Midbrain (tissue), 1 donor: ENCODE data around the gene CRAMP1.

Experiments used
- DNase-seq: peaks from one replicate; lab custom pipeline; 2025; lab: John Stamatoyannopoulos, UW

The CRAMP1 gene

DNA sequence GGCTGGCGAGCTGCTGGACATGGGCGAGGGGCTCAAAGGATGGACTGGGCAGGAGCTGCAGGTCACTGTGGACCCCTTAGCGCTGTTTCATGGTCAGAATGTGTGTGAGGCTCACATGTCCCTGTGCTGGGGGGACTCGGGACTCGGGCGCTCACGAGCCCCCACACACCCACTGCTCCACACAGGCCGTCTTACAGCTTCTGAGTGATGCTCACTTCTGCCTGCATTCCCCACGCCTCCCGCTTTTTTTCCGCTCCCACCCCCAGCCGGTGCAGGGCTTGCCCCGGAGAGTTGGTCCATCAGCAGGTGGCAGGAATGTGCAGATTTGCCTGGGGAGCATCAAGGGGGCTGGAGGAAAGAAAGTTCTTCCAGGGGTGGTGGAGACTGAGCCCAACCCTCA lies 45.7 kb downstream of the CRAMP1 start:
- no peak for DNase-seq

DNA sequence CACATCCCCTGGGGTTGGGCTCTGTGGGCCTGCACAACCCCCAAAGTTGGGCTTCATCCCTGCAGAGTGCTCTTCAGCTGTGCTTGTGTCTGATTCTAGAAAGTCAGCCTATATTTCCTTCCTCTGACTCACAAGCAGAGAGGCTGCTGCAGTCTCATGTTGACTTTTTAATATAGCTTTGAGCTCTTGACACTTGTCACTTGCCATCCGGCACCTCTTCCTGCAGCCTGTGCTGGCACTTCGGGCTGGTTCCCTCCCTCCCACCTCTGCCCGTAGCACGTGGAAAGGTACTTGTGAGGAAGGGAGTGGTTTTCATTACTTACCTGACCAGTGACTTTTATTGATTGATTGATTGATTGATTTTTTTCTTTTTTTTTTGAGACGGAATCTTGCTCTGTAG lies 46.9 kb downstream of the CRAMP1 start:
- DNase-seq = no peak

DNA sequence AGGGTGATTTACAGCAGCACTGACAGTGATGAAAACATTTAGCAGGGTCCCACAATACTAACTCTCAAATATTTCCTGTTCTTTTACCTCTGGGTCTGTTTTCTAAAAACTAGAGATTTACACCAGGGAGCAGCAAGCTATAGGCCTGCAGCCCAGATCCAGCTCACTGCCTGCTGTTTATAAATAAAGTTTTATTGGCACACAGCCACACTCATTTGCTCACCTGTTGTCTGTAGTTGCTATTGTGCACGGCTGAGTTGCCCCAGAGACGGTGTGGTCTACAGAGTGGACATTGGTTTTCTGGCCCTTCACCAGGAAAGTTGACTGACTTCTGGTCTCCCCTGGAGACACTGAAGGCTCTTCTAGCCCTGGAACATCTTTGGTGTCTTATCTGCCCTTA lies 49.7 kb downstream of the CRAMP1 start:
- no peak for DNase-seq

DNA sequence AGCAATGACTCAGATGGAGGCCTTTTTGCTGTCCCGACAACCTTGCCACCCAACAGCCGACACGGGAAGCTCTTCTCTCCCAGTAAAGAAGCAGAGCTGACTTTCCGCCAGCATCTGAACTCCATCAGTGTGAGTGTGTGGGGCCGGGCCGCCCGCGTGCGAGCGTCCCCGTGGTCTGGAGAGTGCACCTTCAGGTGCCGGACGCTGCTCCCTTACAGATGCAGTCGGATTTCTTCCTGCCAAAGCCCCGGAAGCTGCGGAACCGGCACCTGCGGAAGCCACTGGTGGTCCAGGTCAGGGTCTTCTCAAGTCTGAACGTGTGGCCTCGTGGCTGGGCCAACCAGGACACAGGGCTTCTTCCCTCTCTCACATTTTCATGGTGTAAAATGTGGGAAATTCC lies 50.4 kb downstream of the CRAMP1 start:
- no peak for DNase-seq

DNA sequence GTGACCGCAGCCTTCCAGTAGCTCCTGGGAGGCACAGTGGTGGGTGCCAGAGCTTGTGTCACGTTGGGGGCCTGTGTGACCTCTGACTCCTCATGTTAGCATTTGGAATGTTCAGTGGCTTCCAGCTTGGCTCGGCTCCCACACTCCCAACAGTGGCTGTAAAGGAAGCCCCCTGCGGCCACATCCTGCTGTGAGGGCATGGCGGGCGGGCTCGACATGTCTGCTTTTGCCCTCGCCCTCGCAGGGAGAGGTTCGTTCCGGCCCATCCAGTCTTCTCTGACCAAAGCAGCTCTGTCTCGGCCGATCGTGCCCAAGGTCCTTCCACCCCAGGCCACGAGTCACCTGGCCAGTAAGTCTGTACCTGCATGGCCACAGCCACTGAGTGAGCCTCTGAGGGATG lies 53.7 kb downstream of the CRAMP1 start:
- no peak for DNase-seq

DNA sequence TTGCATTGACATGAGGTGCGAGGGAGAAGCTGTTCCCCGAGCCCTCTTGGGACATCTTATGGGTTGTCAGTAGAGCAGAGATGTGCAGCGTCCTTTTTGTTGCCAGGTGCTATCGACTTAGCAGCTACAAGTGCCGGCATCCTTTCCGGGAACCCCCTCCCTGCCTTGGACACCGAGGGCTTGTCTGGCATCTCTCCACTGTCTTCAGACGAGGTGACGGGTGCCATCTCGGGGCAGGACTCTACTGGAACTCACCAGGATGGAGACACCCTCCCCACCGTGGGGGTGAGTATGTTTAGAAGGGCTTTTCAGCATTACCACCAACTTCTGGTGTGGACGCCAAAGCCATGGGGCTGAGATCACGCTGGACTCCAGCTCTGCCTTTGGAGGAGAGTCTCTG lies 54.2 kb downstream of the CRAMP1 start:
- no peak for DNase-seq

DNA sequence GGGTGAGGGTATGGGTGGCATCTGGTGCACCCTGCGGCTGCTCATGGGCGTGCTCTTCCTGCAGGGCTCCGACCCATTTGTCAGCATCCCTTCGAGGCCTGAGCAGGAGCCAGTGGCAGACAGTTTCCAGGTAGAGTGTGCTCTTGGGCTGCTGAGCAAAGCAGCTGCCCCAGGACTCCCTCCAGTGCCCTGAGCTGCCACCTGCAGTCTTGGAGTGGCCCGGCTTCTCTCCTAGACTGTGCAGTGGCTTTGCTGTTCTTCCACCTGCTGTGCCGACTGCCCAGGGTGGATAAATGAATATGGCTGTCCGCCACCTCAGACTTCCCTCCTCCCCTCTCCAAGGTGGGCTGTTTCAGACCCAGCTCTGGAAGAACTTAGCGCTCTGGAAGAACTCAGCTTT lies 55.1 kb downstream of the CRAMP1 start:
- no peak for DNase-seq

DNA sequence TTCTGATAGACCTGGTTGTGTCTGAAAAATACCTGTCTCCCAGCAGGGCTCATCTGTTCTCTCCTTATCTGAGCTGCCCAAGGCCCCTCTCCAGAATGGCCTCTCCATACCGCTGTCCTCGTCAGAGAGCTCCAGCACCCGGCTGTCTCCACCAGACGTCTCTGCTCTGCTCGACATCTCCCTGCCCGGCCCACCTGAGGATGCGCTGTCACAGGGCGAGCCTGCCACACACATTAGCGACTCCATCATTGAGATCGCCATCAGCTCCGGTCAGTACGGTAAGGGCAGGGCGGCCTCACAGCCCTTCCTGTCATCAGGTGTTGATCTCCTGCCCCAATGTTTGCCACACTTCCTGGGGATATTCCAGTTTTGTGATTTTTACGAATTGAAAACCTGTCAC lies 55.8 kb downstream of the CRAMP1 start:
- DNase-seq = no peak

DNA sequence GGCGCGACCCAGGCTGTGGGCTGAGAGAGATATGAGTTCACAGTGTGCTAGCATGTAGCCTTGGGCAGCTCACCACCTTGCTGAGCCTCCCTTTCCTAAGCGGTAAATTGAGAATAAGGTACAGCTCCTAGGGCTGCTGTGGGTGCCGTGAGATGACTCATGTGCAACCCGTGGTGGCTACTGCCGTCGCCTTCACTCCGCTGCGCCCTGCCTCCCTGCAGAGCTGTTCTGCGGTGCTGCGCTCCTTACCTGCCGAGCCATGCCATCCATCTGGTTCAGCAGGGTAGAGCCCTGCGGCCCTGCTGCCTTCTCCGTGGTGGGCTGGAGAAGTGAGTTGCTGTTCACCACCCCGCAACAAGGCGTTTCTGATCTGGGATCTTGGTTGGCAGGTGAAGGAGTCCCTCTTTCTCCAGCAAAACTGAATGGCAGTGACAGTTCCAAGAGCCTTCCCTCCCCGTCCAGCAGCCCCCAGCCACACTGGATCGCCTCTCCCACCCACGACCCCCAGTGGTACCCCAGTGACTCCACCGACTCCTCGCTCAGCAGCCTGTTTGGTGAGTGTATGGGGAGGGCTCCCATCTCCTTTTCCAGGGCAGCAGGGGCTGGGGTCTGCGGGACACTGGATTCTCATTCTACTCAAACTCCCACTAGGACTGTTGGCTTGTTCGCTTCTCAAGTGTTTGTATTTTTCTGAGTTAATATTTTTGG lies 56.6 kb downstream of the CRAMP1 start:
- DNase-seq = no peak

DNA sequence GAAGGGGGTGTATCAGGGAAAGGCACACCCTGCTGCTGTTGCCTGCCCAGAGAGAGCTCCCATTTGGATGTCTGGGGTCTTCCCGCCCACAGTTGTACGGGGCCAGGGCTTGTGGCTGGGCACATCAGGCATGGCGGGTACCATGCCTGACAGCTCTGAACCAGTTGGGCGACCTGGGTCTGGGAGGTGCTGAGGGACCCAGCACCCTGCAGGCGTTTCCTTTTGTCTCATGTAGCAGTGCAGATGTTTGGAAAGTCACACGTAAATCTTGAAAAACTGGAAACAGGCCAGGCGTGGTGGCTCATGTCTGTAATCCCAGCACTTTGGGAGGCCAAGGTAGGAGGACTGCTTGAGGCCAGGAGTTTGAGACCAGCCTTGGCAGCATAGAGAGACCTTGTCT lies 57.5 kb downstream of the CRAMP1 start:
- no peak for DNase-seq

DNA sequence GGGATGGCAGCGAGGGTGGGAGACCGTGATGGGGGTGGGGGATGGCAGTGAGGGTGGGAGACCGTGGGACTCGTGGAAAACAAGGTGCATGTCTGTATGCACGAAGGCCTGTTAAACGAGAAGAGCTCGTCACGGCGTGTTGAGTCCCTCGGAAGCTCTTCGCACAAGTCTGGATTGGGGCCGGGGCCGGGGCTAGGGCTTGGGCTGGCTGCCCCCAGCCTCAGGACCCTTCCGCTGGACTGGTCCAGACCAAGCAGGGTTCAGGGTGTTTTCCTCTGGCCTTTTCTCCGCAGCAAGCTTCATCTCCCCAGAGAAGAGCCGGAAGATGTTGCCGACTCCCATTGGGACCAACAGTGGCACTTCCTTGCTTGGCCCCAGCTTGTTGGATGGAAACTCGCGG lies 58.2 kb downstream of the CRAMP1 start:
- DNase-seq = no peak

DNA sequence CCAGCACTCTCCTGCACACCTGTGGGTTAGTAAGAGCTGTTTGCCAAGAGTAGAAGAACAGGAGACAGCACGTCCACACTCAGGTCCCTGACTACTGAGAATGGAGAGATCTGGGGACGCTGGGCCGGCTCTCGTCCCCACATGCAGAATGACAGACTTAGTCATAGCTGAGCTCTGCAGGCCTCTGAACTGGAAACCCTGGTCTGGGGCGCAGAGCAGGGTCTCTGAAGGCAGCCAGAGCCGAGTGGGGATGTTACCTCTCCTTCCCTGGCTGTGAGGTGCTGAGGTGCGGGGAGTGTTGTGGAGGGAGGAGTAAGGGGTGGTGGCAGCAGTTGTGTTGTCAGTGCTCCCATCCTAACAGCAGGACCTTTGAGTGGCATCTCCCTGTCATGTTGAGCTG lies 58.7 kb downstream of the CRAMP1 start:
- no peak for DNase-seq

DNA sequence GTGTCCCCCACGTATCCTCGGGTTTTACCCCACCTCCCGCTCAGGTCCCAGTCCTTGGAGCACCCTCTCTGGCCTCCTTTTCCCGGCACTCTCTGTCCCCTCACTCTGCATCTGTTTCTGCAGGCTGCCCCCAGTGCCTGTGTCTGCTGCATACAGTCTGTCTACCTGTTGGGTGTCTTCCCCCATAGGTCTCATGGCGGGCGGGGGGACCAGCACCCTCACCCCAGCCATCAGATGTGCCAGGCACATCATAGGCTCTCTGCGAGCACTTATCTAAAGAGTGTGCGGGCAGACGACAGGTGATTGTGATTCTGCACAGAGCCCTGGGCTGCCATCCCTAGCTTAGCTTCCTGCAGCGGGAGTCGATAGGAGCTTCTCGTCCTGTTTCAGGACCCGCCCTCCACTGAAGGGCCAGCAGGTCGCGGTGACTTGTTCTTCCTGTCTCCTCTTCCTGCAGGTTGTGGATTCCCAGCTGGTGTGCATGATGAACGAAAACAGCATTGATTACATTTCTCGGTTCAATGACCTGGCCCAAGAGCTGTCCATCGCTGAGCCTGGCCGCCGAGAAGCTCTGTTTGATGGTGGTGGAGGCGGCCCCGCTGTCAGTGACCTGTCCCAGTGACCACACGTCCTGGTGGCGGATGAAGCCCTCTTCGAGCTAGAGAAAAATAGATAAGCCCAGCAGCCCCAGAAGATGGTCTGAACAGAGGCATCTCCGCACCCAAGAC lies 61.4 kb downstream of the CRAMP1 start:
- DNase-seq = no peak

DNA sequence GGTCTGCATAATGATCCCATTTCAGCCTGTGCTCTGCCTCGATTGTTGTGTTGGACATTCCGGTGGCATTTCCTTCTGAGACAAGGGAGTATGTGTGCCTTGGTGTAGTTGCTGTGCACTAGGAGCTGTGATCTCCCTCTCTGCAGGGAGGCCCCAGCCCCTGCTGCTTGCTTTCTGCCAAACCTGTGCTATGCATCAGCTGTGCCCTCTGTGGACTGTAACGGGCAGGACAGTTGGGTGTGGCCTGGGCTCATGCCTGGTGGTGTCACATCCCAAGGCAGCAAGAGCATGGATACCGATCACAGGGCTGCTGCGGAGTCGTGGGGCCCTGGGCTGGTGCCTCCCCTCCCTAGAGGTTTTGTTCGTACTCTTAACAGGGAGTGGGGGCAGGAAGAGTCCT lies 62.1 kb downstream of the CRAMP1 start:
- no peak for DNase-seq

DNA sequence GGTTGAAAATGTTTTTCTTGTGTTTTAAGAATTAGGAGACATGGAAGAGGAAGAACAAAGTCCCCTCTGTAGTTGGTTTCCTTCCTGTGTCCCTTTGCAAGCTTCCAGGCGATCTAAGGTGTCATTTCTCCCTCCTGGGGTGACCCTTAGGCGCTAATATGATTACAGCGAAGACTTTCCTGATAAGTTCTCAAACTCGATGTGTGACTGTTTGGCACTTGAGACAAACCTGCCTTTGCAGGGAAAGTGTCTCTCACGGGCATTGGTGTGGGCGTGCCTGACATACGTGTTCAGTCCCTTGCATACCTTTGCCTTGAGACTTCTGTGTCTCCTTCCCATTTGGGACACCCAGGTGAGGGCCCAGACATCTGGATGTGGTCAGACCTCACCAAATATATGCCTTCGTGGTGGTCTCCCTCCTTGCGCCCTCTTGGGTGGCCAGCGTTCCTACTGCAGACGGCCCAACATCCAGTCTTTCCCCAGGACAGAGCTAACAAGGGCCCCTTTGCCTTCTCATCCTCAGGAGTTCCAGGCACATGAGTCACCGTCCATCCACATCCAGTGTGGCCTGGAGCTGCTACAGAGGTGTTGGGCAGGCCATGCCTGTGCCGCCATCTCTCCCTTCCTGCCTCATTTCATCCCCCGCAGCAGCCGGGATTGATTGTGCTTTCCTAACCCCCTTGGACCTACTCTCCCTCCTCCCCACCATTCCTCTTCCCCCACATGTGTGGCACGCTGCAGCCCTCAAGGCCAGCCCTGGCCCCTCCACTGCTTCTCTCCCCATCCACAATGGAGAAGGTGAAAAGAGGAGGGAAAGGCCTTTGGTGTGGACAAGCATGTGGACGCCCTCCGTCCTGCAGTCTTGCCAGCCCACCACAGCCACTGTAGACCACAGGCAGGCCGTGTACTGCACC lies 62.8 kb downstream of the CRAMP1 start:
- no peak for DNase-seq

DNA sequence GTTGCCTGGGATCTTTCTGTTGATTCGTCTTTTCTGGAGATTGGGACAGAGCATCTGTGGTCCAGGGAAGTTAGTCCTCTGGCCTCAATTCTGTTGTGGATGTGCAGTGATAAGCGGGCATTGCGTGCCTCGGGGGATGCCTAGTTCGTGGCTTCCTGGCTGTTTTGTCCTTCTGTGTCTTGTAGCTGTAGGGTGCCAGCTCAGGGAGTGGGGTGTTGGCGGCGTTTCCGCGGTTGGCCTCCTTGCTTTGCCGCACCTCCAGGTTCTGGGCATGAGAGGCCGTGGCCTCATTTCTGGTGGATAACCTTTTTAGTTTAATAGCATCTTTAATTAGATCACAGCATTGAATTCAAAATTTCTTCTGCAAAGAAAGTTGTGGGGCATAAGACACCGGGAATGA lies 64.5 kb downstream of the CRAMP1 start:
- DNase-seq = no peak

DNA sequence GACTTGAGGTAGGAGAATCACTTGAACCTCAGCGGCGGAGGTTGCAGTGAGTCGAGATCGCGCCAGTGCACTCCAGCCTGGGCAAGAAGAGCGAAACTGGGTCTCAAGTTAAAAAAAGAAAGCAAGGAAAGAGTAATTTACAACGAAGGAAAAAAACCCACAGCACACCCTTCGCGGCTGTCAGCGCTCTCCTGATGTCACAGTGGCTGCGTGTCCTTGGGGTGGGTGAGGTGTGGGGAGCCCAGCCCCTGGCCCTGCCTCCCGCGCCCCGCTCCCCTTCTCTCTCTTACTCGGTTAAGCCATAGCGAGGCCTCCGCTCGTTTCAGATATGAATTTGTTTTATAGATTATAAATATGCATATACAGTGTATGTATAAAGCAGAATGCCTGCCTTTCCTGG lies 65.2 kb downstream of the CRAMP1 start:
- no peak for DNase-seq

DNA sequence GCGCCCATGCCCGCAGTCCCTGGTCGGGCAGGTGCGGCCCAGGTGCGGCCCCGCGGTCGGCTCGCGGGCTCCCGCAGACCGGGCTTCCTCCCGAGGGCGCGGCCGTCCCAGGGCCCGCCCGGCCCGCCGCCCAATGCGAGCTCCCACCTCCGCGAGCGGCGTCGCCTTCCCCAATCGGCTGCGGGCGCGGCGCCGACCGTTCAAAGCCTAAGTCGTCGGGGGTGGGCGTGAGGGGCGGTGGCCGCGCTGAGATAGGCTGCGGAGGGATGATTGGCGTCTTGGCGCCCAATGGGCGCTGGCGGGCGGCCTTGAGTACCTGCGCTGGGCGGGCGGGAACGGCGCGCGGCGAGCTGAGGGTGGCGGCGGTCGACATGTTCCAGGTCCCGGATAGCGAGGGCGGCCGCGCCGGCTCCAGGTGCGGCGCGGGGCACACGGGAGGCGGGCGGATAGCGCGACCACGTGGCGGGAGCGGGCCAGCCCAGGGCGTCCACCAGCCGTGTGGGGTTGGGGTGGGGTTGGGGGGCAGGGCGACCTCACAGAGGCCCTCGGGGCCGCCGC lies 65.9 kb downstream of the CRAMP1 start, which contains the start of gene JPT2:
Gene JPT2 (plus strand): TSS at position 338 of the 558 bp plus-strand sequence. CDS start 34 bp downstream, at position 372.
- peak; percentile 91 for DNase-seq

DNA sequence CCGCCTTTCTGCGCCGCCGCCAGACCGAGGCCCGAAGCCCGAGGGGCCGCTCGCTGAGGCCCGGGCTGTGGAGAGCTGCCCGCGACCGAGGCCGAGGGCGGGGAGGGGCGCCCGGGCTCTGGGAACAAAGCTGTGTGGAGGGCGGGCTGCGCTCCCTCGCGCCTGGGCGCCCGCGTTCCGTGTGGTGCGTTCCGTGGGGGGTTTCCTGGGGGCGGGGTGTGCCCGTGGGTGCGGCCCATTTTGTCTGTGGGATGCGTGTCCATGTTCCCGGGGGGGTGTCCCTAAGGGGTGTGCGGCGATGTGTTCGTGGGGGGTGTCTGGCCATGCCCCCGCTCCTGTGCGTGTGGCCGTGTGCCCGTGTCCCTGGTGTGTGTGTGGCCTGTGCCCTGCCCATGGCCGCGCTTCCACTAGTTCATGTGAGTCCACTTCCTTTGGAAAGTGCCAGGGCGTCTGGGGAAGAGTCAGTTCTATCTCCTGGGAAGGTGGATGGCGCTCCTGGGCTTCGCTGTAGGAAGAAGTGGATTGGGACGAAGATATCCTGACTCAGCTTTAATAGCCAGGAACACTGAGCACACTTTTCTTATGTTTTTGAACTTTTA lies 66.4 kb downstream of the CRAMP1 start:
- DNase-seq = no peak

DNA sequence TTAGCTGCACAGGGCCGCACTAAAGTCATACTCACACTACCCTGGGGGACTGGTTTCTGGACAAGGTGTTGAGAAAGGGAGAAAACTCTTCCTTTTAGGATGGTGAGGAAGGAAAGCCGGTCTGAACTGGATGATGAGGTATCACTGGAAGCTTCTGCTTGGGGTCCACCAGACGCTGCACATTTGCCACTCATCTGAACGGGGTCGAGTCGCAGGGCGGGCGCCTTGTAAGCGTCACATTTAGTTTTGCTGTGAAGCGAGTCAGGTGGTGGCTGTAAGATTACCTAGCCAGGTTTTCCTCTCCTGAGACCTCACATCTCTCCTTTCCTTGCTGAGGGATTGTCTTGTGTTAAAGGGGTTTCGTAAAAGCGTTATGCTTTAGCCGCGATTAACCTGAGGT lies 68.2 kb downstream of the CRAMP1 start:
- no peak for DNase-seq

DNA sequence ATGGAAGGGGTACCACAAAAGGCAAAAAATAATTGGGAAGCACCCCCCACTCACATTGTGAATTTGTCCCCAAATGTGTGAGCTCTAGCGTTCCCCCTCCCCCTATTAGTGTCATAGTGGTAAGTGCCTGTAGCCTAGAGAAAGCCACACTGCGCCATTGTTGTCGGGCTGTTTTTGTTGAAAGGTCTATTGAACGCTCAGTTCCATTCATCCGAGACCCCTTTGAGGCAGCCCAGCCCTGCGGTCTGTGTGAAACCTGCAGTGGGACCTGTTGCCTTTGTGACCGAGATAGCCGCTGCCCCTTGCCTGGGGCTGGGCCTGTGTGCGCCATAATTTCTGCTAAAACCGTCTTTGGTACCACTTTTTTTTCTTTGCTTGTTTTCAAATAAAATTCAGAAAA lies 68.9 kb downstream of the CRAMP1 start:
- peak; percentile 7 for DNase-seq
